HCT116 (cell line): ENCODE measurements around the gene KRT73. TPM values are rescaled to one million over a fixed set of nuclear protein-coding genes. Genes with fewer than 3 reads are reported as not detected.

ENCODE experiments used
- ATAC-seq: fragments of 200-7000 bp; cut with Tn5 transposase; 2 replicates; pipeline ENCODE4 v1.9.1; 2020; ENCODE audit warnings: mild to moderate bottlenecking, moderate library complexity
- BruUV-seq: library from RNA; stranded (reverse); fragments of 400-500 nt; replicated peaks from 2 replicates; lab custom pipeline; 2021; lab: Mats Ljungman, UMichigan
- CTCF ChIA-PET: fragments of 300-600 bp; sonication (Branson Sonifier 250); formaldehyde crosslinking; loops from one replicate; lab custom pipeline; 2021; ENCODE audit warnings: antibody characterized with exemption; lab: Charles Lee
- POLR2A ChIA-PET: fragments of 300-600, 350-600 bp; sonication (Branson Sonifier 250); formaldehyde crosslinking; loops from one replicate; lab custom pipeline; 2021; ENCODE audit warnings: antibody characterized with exemption; lab: Charles Lee
- RAD21 ChIA-PET, 2 experiments: fragments of 300-600 bp; sonication (Branson Sonifier 250); formaldehyde crosslinking; loops; one replicate each; lab custom pipeline; 2023; ENCODE audit warnings: low total read pairs in 2 of 2; ENCODE audit not compliant: uncharacterized antibody in 2 of 2, unreplicated experiment in 2 of 2, low non-redundant PET in 1 of 2; lab: Charles Lee
- DNase-seq: peaks from one replicate; pipeline ENCODE4 v3.0.0-alpha.2; 2010; ENCODE audit warnings: low read depth, low spot score
- H2AFZ ChIP-seq: fragments of 200-600 bp; shearing (Covaris generic), sonication (generic); 2 replicates; pipeline ENCODE4 v1.6.1; 2017; ENCODE audit warnings: low read depth, mixed run types, mixed read lengths, antibody characterized with exemption, low read length; ENCODE audit not compliant: poor library complexity, severe bottlenecking
- H3K27ac ChIP-seq: 2 replicates; pipeline ENCODE4 v1.5.1; 2012; ENCODE audit warnings: low read depth, low read length
- H3K27me3 ChIP-seq: fragments of 200-600 bp; sonication (generic); 2 replicates; pipeline ENCODE4 v1.6.1; 2016; ENCODE audit warnings: mixed run types, low read length, mixed read lengths; ENCODE audit not compliant: insufficient read depth
- H3K36me3 ChIP-seq, 2 experiments: fragments of 200-500 bp in 1 of 2; fragments of 200-600 bp in 1 of 2; sonication (Bioruptor generic) in 1 of 2; sonication (generic) in 1 of 2; 2 replicates each; pipeline versions ENCODE4 v1.5.1 to v1.6.1; 2014 to 2016; ENCODE audit warnings: low read length in 2 of 2, inconsistent platforms in 1 of 2, mixed read lengths in 1 of 2, mixed run types in 1 of 2; ENCODE audit not compliant: insufficient read depth in 2 of 2, control insufficient read depth in 1 of 2
- H3K4me1 ChIP-seq, 2 experiments: fragments of 200-600 bp in 1 of 2; sonication (generic) in 1 of 2; 2 replicates each; pipeline versions ENCODE4 v1.5.1 to v1.6.1; 2012 to 2017; ENCODE audit warnings: low read length in 2 of 2, inconsistent platforms in 1 of 2, mild to moderate bottlenecking in 1 of 2, mixed read lengths in 1 of 2, mixed run types in 1 of 2, moderate library complexity in 1 of 2; ENCODE audit not compliant: insufficient read depth in 2 of 2, control insufficient read depth in 1 of 2
- H3K4me2 ChIP-seq: fragments of 200-600 bp; sonication (generic); 2 replicates; pipeline ENCODE4 v1.6.1; 2017; ENCODE audit warnings: mixed run types, low read length, mixed read lengths
- H3K4me3 ChIP-seq, 2 experiments: fragments of 200-600 bp in 1 of 2; sonication (generic) in 1 of 2; replicated peaks in 1 of 2; 2 replicates each; pipeline ENCODE4 v1.5.1; 2011 to 2016; ENCODE audit warnings: low read length in 2 of 2, control low read depth in 1 of 2, low read depth in 1 of 2, mild to moderate bottlenecking in 1 of 2, mixed read lengths in 1 of 2, mixed run types in 1 of 2
- H3K79me2 ChIP-seq: fragments of 200-600 bp; sonication (generic); 2 replicates; pipeline ENCODE4 v1.6.1; 2017; ENCODE audit warnings: mild to moderate bottlenecking, mixed run types, low read length, moderate library complexity, mixed read lengths; ENCODE audit not compliant: insufficient read depth
- H3K9ac ChIP-seq: fragments of 200-600 bp; sonication (generic); 2 replicates; pipeline ENCODE4 v1.6.1; 2016; ENCODE audit warnings: low read length, mixed read lengths
- H3K9me2 ChIP-seq: fragments of 200-600 bp; sonication (generic), shearing (Covaris generic); 2 replicates; pipeline ENCODE4 v1.6.1; 2017; ENCODE audit warnings: mixed run types, mild to moderate bottlenecking, moderate library complexity; ENCODE audit not compliant: insufficient read depth
- H3K9me3 ChIP-seq, 2 experiments: fragments of 200-500 bp in 1 of 2; fragments of 200-600 bp in 1 of 2; sonication (Bioruptor generic) in 1 of 2; sonication (generic) in 1 of 2; 2 replicates each; pipeline ENCODE4 v1.6.1; 2014 to 2017; ENCODE audit warnings: low read length in 2 of 2, mixed read lengths in 2 of 2, inconsistent platforms in 1 of 2, low read depth in 1 of 2, mild to moderate bottlenecking in 1 of 2, mixed run types in 1 of 2, moderate library complexity in 1 of 2; ENCODE audit not compliant: control insufficient read depth in 1 of 2, insufficient read depth in 1 of 2
- H4K20me1 ChIP-seq: fragments of 200-600 bp; sonication (generic), shearing (Covaris generic); 2 replicates; pipeline ENCODE4 v1.6.1; 2017; ENCODE audit warnings: mixed run types, mild to moderate bottlenecking, moderate library complexity; ENCODE audit not compliant: insufficient read depth
- ATF3 ChIP-seq: IDR thresholded peaks from 2 replicates; pipeline ENCODE4 v1.6.1; 2012
- CBX3 ChIP-seq: IDR thresholded peaks from 2 replicates; pipeline ENCODE4 v1.6.1; 2012; ENCODE audit warnings: low read depth
- CEBPB ChIP-seq: IDR thresholded peaks from 2 replicates; pipeline ENCODE4 v1.6.1; 2012; ENCODE audit warnings: low read depth
- CTCF ChIP-seq, 3 experiments: fragments of 200-600 bp in 1 of 3; sonication (generic) in 1 of 3; IDR thresholded peaks in 2 of 3; conservative IDR thresholded peaks in 1 of 3; 2 replicates each; pipeline ENCODE4 v1.5.1; 2012 to 2017; ENCODE audit warnings: low read depth in 2 of 3, low read length in 2 of 3, antibody characterized with exemption in 1 of 3, borderline replicate concordance in 1 of 3, control low read depth in 1 of 3, mild to moderate bottlenecking in 1 of 3, mixed read lengths in 1 of 3, mixed run types in 1 of 3, moderate library complexity in 1 of 3; ENCODE audit not compliant: insufficient read depth in 1 of 3
- EGR1 ChIP-seq: IDR thresholded peaks from 2 replicates; pipeline ENCODE4 v1.6.1; 2012; ENCODE audit warnings: low read depth
- ELF1 ChIP-seq: IDR thresholded peaks from 2 replicates; pipeline ENCODE4 v1.6.1; 2012; ENCODE audit warnings: low read depth, borderline replicate concordance
- EZH2 ChIP-seq: fragments of 200-600 bp; sonication (generic); IDR thresholded peaks from 2 replicates; pipeline ENCODE4 v1.6.1; 2017; ENCODE audit warnings: antibody characterized with exemption, mixed run types
- EZH2phosphoT487 ChIP-seq: fragments of 200-600 bp; IDR thresholded peaks from 2 replicates; pipeline ENCODE4 v1.6.1; 2018; ENCODE audit warnings: antibody characterized with exemption, borderline replicate concordance
- FOSL1 ChIP-seq: IDR thresholded peaks from 2 replicates; pipeline ENCODE4 v1.6.1; 2012; ENCODE audit warnings: low read depth
- MAX ChIP-seq: IDR thresholded peaks from 2 replicates; pipeline ENCODE4 v1.6.1; 2012
- POLR2A ChIP-seq: IDR thresholded peaks from 2 replicates; pipeline ENCODE4 v1.7.0; 2011; ENCODE audit warnings: borderline replicate concordance; ENCODE audit not compliant: insufficient read depth, insufficient read length; ENCODE audit errors: extremely low read depth
- POLR2AphosphoS5 ChIP-seq: IDR thresholded peaks from 2 replicates; pipeline ENCODE4 v1.6.1; 2011; ENCODE audit warnings: mild to moderate bottlenecking, low read depth, low read length, moderate library complexity
- RAD21 ChIP-seq: IDR thresholded peaks from 2 replicates; pipeline ENCODE4 v1.6.1; 2012; ENCODE audit warnings: low read depth, mild to moderate bottlenecking
- REST ChIP-seq: IDR thresholded peaks from 2 replicates; pipeline ENCODE4 v1.6.1; 2012; ENCODE audit warnings: low read depth
- SIN3A ChIP-seq: IDR thresholded peaks from 2 replicates; pipeline ENCODE4 v1.6.1; 2012; ENCODE audit warnings: low read depth
- SRF ChIP-seq: IDR thresholded peaks from 2 replicates; pipeline ENCODE4 v1.6.1; 2012; ENCODE audit warnings: low read depth
- YY1 ChIP-seq: IDR thresholded peaks from 2 replicates; pipeline ENCODE4 v1.6.1; 2011; ENCODE audit warnings: low read length, low read depth, moderate library complexity, mild to moderate bottlenecking; ENCODE audit not compliant: insufficient replicate concordance; ENCODE audit errors: extremely low read depth
- ZBTB33 ChIP-seq: IDR thresholded peaks from 2 replicates; pipeline ENCODE4 v1.6.1; 2011; ENCODE audit warnings: mild to moderate bottlenecking, low read length, moderate library complexity; ENCODE audit not compliant: insufficient replicate concordance; ENCODE audit errors: extremely low read depth
- ZFX ChIP-seq: fragments of 450-650 bp; IDR thresholded peaks from 2 replicates; pipeline ENCODE4 v1.6.1; 2017
- ZNF274 ChIP-seq: fragments of 200-500 bp; sonication (Bioruptor generic); IDR thresholded peaks from 2 replicates; pipeline ENCODE4 v1.6.1; 2014; ENCODE audit warnings: mild to moderate bottlenecking, low read depth, low read length, inconsistent platforms
- intact Hi-C: fragments of 100-400 bp; cut with micrococcal nuclease; formaldehyde crosslinking; loops from 2 replicates; pipeline ENCODE4 v1.10.0; 2022
- total RNA-seq: library from RNA; stranded (reverse); gene quantifications from one replicate; pipeline ENCODE4 v1.2.1, GENCODE V29; 2021; ENCODE audit not compliant: unreplicated experiment

KRT73 gene
- total RNA-seq, 1 experiment from 2014 or later = not detected

- DNase-seq = no peak
- no peak overlapping the region for H3K9ac ChIP-seq
- CTCF ChIA-PET = interaction anchor here (1.3 kb wide), 1 partner anchor 208 kb away, joined by 3 read pairs; no protein-coding TSS in a partner anchor
- no peaks in the 10 kb centered on the region for H3K4me1 ChIP-seq
- no TSS peak for BruUV-seq
- no peaks in the 10 kb centered on the region for H3K9me2 ChIP-seq
- H3K9me3 ChIP-seq = no peaks in the 10 kb centered on the region
- H3K27ac ChIP-seq = no peak overlapping the region
- H3K4me3 ChIP-seq = no peak overlapping the region
- no peak overlapping the region for H2AFZ ChIP-seq
- no peaks in the 10 kb centered on the region for H3K27me3 ChIP-seq
- H3K79me2 ChIP-seq = no peaks in the 10 kb centered on the region
- POLR2A ChIA-PET = no interaction called here
- TF ChIP-seq ELF1 = no peak
- no peak for TF ChIP-seq CEBPB
- no peak for TF ChIP-seq RAD21
- no peak for TF ChIP-seq ZBTB33
- no peak for TF ChIP-seq ATF3
- TF ChIP-seq POLR2AphosphoS5 = no peak
- no peak for TF ChIP-seq CBX3
- TF ChIP-seq YY1 = no peak
- TF ChIP-seq POLR2A = no peak
- TF ChIP-seq ZFX = no peak
- no peak for TF ChIP-seq SIN3A
- TF ChIP-seq SRF = no peak
- TF ChIP-seq CTCF (IDR thresholded peaks at IDR 0.05 in 2 of 3, conservative IDR thresholded peaks at IDR 0.05 in 1 of 3; ENCODE audit: borderline replicate concordance in 1 of 3, insufficient read depth in 1 of 3, low read depth in 2 of 3, low read length in 2 of 3) = no peak
- TF ChIP-seq EZH2phosphoT487 = no peak
- no peak for TF ChIP-seq EGR1
- no peak for TF ChIP-seq ZNF274
- no peak for TF ChIP-seq EZH2
- TF ChIP-seq FOSL1 = no peak
- TF ChIP-seq MAX = no peak
- no peak for TF ChIP-seq REST
- RAD21 ChIA-PET = no interaction called here
- H3K4me2 ChIP-seq = no peak overlapping the region
- no peak for ATAC-seq
- H3K36me3 ChIP-seq = no peaks in the 10 kb centered on the region
- no peaks in the 10 kb centered on the region for H4K20me1 ChIP-seq
- intact Hi-C loops = no loop called here
Observed at GRCh38 chr12:52662918-52663229, 44.5 kb upstream of the KRT73 start.
